HUES64 (cell line): Measurements from ENCODE around the gene PODXL2.

Experiments
- H3K27ac ChIP-seq: 2 replicates; pipeline ENCODE4 v1.7.0; 2013; ENCODE audit warnings: low read depth, low read length, inconsistent platforms
- H3K27me3 ChIP-seq: 2 replicates; pipeline ENCODE4 v1.6.1; 2013; ENCODE audit warnings: mild to moderate bottlenecking, low read length; ENCODE audit not compliant: insufficient read depth
- H3K36me3 ChIP-seq: 2 replicates; pipeline ENCODE4 v1.6.1; 2013; ENCODE audit warnings: mild to moderate bottlenecking, low read length; ENCODE audit not compliant: insufficient read depth
- H3K4me1 ChIP-seq: 2 replicates; pipeline ENCODE4 v1.6.1; 2013; ENCODE audit warnings: mild to moderate bottlenecking, low read length, moderate library complexity; ENCODE audit not compliant: insufficient read depth
- H3K4me3 ChIP-seq: 2 replicates; pipeline ENCODE4 v1.5.1; 2013; ENCODE audit warnings: mild to moderate bottlenecking, low read length, moderate library complexity
- H3K9ac ChIP-seq: 2 replicates; pipeline ENCODE4 v1.6.1; 2013; ENCODE audit warnings: mild to moderate bottlenecking, low read depth, low read length
- H3K9me3 ChIP-seq: 2 replicates; pipeline ENCODE4 v1.6.1; 2013; ENCODE audit warnings: low read depth, low read length; ENCODE audit not compliant: insufficient read depth
- WGBS: fragments of 150-250, 120-280 bp; methylation state at CpG from one replicate; pipeline ENCODE4 v1.1.7; 2013; ENCODE audit warnings: missing lambda C conversion rate; 5-methylcytosine and 5-hydroxymethylcytosine counted together

PODXL2 gene

GRCh38 chr3:127714125-127714571 is 85.2 kb downstream of the PODXL2 start:
- no peaks in the 10 kb centered on the region for H3K9me3 ChIP-seq
- no peak overlapping the region for H3K27ac ChIP-seq
- no peaks in the 10 kb centered on the region for H3K27me3 ChIP-seq
- 69% methylated on average over 10 of the region's 10 CpGs for whole genome bisulfite sequencing
- H3K9ac ChIP-seq: no peak overlapping the region
- H3K36me3 ChIP-seq: no peaks in the 10 kb centered on the region
- peaks cover 10% of the 10 kb centered on the region; the same call in 1 of the 2 replicates for H3K4me1 ChIP-seq
- no peak overlapping the region for H3K4me3 ChIP-seq

GRCh38 chr3:127714866-127715265 is 85.9 kb downstream of the PODXL2 start:
- Histone ChIP-seq H3K36me3 (no peaks in the 10 kb centered on the region), H3K27ac (no peak overlapping the region), H3K9me3 (no peaks in the 10 kb centered on the region)

GRCh38 chr3:127715532-127715931 is 86.5 kb downstream of the PODXL2 start:
- Histone ChIP-seq H3K4me1 (peaks cover 10% of the 10 kb centered on the region; the same call in 1 of the 2 replicates), H3K9me3 (no peaks in the 10 kb centered on the region), H3K27me3 (no peaks in the 10 kb centered on the region), H3K4me3 (no peak overlapping the region), H3K36me3 (no peaks in the 10 kb centered on the region), H3K27ac (no peak overlapping the region), H3K9ac (no peak overlapping the region)
- 86% methylated on average over 8 of the region's 8 CpGs for WGBS

More at GRCh38 chr3:127714866-127715265, 85.9 kb downstream of the PODXL2 start:
- no peak overlapping the region for H3K4me3 ChIP-seq
- 96% methylated on average over 5 of the region's 5 CpGs for WGBS
- H3K9ac ChIP-seq: no peak overlapping the region
- H3K27me3 ChIP-seq: no peaks in the 10 kb centered on the region
- peaks cover 10% of the 10 kb centered on the region; the same call in 1 of the 2 replicates for H3K4me1 ChIP-seq

- H3K4me1 ChIP-seq: 0 out of 2 replicates have a peak, but pooled peaks cover 7% of the 10 kb centered on the region
- no peak overlapping the region for H3K4me3 ChIP-seq
- WGBS: 98% methylated on average over 6 of the region's 6 CpGs
- H3K27me3 ChIP-seq: no peaks in the 10 kb centered on the region
- no peak overlapping the region for H3K27ac ChIP-seq
- H3K9me3 ChIP-seq: no peaks in the 10 kb centered on the region
- no peak overlapping the region for H3K9ac ChIP-seq
- no peaks in the 10 kb centered on the region for H3K36me3 ChIP-seq
Observed at GRCh38 chr3:127716384-127716783, 87.4 kb downstream of the PODXL2 start.

- Histone ChIP-seq H3K9me3 (no peaks in the 10 kb centered on the region), H3K27ac (no peak overlapping the region), H3K9ac (no peak overlapping the region), H3K36me3 (no peaks in the 10 kb centered on the region), H3K4me3 (no peak overlapping the region), H3K4me1 (peaks cover 13% of the 10 kb centered on the region), H3K27me3 (no peaks in the 10 kb centered on the region)
- WGBS: 86% methylated on average over 14 of the region's 14 CpGs
Observed at GRCh38 chr3:127717357-127718244, 88.6 kb downstream of the PODXL2 start.

GRCh38 chr3:127718245-127718915 is 89.4 kb downstream of the PODXL2 start:
- Histone ChIP-seq H3K4me1 (peaks cover 21% of the 10 kb centered on the region), H3K9me3 (no peaks in the 10 kb centered on the region), H3K27me3 (no peaks in the 10 kb centered on the region), H3K4me3 (no peak overlapping the region), H3K9ac (no peak overlapping the region), H3K27ac (no peak overlapping the region), H3K36me3 (no peaks in the 10 kb centered on the region)
- WGBS: 91% methylated on average over 7 of the region's 7 CpGs

GRCh38 chr3:127718916-127719290 is 89.9 kb downstream of the PODXL2 start:
- Histone ChIP-seq H3K4me3 (no peak overlapping the region), H3K27me3 (no peaks in the 10 kb centered on the region), H3K9me3 (no peaks in the 10 kb centered on the region), H3K4me1 (peaks cover 19% of the 10 kb centered on the region), H3K9ac (no peak overlapping the region), H3K27ac (no peak overlapping the region), H3K36me3 (no peaks in the 10 kb centered on the region)
- WGBS: 81% methylated on average over 3 of the region's 3 CpGs

GRCh38 chr3:127719369-127719768 is 90.4 kb downstream of the PODXL2 start:
- Histone ChIP-seq H3K27me3 (no peaks in the 10 kb centered on the region), H3K9ac (no peak overlapping the region), H3K9me3 (no peaks in the 10 kb centered on the region), H3K27ac (no peak overlapping the region), H3K4me1 (peaks cover 16% of the 10 kb centered on the region), H3K4me3 (no peak overlapping the region), H3K36me3 (no peaks in the 10 kb centered on the region)
- WGBS: 92% methylated on average over 8 of the region's 8 CpGs

GRCh38 chr3:127720161-127720823 is 91.3 kb downstream of the PODXL2 start:
- 95% methylated on average over 15 of the region's 15 CpGs for WGBS
- Histone ChIP-seq H3K27me3 (no peaks in the 10 kb centered on the region), H3K9ac (no peak overlapping the region), H3K36me3 (no peaks in the 10 kb centered on the region), H3K27ac (no peak overlapping the region), H3K4me1 (peaks cover 16% of the 10 kb centered on the region), H3K9me3 (no peaks in the 10 kb centered on the region), H3K4me3 (no peak overlapping the region)

- WGBS: 95% methylated on average over 14 of the region's 17 CpGs
- Histone ChIP-seq H3K27me3 (no peaks in the 10 kb centered on the region), H3K4me3 (no peak overlapping the region), H3K4me1 (peaks cover 16% of the 10 kb centered on the region), H3K9ac (no peak overlapping the region), H3K36me3 (no peaks in the 10 kb centered on the region), H3K27ac (no peak overlapping the region), H3K9me3 (no peaks in the 10 kb centered on the region)
Observed at GRCh38 chr3:127720985-127721935, 92.3 kb downstream of the PODXL2 start.
